D721Med (cell line): Measurements from ENCODE around the gene ANKRD13C.
"Not testable (repeated sequence)": the region's sequence is repeated elsewhere in the genome, so short reads cannot be mapped to it uniquely, and the experiment has no call there.

Experiments
- DNase-seq: peaks from one replicate; pipeline ENCODE4 v3.0.0; 2011; ENCODE audit warnings: low spot score; ENCODE audit not compliant: insufficient read length
- FAIRE-seq: peaks from 2 replicates; lab custom pipeline; 2011; peaks lifted over from hg19 to GRCh38; lab: Jason Lieb, UNC
- TF ChIP-seq, protein P1 (sequence below): IDR thresholded peaks from 2 replicates; pipeline ENCODE4 v1.5.1; 2012; ENCODE audit warnings: mild to moderate bottlenecking, control low read depth; ENCODE audit not compliant: insufficient read depth; ENCODE audit errors: missing control alignments

ANKRD13C gene

DNA sequence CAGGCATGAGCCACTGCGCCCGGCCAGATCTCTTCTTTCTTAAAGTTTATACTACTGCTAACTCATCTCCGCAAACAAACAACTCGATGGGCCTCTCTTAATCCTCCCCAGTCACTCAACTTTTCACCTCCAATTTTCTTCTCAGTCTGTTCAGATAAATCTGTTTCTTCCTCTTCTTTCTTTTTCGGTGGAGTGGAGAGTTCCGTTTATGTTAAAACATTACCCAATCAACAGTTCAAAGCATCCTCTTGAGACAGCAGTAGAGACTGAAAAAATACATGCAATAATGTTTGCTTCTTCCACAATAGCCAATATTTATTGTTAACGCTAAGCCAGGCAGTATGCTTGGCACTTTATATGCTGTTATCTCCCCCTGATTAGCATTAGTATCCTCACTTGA is 1.4 kb upstream of the ANKRD13C start:
- TF ChIP-seq, protein P1, sequence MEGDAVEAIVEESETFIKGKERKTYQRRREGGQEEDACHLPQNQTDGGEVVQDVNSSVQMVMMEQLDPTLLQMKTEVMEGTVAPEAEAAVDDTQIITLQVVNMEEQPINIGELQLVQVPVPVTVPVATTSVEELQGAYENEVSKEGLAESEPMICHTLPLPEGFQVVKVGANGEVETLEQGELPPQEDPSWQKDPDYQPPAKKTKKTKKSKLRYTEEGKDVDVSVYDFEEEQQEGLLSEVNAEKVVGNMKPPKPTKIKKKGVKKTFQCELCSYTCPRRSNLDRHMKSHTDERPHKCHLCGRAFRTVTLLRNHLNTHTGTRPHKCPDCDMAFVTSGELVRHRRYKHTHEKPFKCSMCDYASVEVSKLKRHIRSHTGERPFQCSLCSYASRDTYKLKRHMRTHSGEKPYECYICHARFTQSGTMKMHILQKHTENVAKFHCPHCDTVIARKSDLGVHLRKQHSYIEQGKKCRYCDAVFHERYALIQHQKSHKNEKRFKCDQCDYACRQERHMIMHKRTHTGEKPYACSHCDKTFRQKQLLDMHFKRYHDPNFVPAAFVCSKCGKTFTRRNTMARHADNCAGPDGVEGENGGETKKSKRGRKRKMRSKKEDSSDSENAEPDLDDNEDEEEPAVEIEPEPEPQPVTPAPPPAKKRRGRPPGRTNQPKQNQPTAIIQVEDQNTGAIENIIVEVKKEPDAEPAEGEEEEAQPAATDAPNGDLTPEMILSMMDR, result no peak
- DNase-seq (no peak), FAIRE-seq (no peak)

DNA sequence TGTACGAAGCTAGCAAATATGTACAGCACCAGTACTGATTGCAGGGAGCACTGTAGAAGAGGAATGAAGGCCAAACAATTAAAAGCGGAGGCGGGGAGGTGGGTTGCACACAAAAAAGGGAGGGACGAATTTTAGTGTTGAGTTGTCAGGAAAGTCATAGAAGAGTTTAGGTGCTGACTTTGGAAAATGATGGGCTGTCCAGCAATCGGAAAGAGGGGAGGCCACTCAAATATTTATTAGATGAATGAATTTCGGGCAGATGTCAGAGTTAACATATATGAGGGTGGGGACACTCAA is 537 bp upstream of the ANKRD13C start:
- DNase-seq (no peak), FAIRE-seq (no peak)
- TF ChIP-seq, protein P1, result no peak

DNA sequence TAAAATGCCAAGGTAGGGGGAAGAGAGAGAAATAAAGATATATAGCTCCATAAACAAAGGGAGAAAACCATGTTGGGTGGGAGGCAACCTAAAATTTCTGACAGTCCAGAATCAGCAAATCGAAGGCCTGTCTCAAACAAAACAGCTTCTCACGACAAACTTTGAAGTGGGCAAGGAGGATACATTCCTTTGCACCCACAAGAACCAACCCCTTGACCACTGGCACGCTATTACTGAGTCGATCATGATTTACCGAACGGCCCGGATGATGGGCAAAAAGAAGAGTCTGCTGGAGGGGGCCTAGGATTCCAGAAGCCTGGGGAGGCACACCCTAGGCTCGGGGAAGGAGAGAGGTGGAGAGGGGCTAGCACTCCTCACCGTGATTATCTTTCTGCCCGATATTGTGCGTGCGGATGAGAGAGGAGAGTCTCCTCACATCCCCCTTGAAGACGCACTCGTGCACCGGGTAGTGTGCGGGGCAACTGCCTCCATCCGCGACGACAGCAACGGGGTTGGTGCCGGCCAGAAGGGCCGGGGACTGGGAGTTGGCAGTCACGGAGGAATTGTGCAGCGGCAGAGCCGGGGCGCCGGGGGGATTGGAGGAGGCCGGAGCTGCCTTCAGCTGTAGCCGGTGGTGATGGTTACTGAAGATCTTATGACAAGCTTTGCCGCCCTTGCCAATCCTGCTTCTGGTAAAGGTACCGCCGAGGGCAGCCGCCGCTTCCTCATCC is 756 bp downstream of the ANKRD13C start:
- DNase-seq (no peak), FAIRE-seq (no peak)
- TF ChIP-seq, protein P1, result no peak

DNA sequence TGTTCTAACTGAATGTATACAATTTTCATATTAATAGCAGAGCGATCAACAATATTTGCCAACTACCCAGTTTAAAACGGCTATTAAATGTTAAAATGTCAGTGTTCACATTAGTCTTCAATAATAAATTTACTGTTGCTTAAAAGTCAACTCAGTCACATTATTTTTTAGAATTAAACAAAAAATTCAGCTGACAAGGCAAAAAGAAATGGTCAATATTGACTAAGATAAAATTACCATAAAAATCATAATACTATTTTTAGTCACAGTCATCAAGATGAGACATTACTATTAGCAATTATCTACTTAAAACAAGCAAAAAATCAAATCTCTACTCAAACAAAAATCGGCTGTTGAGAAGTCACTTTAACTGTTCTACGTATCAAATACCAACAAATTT is 1.5 kb downstream of the ANKRD13C start:
- TF ChIP-seq, protein P1, result no peak
- FAIRE-seq (no peak), DNase-seq (no peak)

DNA sequence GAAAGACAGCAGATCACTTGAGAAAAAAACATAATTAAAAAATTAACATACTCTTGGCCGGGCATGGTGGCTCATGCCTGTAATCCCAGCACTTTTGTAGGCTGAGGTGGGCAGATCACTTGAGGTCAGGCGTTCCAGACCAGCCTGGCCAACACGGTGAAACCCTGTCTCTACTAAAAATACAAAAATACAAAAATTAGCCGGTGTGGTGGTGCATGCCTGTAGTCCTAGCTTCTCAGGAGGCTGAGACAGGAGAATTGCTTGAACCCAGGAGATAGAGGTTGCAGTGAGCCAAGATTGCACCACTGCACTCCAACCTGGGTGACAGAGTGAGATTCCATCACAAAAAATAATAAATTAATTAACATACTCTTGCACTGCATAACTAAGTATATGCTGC is 4.7 kb downstream of the ANKRD13C start:
- FAIRE-seq, result not testable (repeated sequence)

DNA sequence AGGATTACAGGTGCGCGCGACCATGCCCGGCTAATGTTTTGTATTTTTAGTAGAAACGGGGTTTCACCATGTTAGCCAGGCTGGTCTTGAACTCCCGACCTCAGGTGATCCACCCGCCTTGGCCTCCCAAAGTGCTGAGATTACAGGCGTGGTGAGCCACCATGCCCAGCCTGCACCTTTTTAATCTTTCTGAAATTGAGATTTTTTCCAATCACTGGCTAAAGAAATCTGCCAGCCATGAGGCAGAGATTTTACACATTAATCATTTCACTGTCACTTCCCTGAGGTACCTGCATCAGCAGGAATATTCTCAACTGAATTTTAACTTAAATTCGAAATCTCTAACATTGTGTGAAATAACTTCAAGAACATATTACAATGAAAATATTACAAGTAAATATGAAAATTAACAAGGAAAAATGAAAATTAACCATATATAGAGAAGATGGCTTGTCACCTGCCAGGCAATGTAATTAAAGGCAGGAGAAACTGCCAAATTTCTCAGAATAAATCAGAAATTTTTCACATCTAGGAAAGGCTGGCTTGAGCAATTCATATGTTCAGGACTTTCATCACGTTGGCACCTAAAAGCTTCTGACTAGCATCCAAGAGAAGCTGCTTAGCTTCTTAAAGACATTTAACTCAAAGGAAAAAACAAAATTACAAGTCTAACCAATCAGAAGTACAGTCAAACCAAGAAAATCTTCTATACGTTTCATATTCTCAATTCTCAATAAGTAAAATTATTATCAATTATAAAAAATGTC is 5.9 kb downstream of the ANKRD13C start:
- DNase-seq, result no peak
- no peak for FAIRE-seq
- TF ChIP-seq, protein P1, result no peak

More for the DNA sequence above, 4.7 kb downstream of the ANKRD13C start:
- DNase-seq, result not testable (repeated sequence)

DNA sequence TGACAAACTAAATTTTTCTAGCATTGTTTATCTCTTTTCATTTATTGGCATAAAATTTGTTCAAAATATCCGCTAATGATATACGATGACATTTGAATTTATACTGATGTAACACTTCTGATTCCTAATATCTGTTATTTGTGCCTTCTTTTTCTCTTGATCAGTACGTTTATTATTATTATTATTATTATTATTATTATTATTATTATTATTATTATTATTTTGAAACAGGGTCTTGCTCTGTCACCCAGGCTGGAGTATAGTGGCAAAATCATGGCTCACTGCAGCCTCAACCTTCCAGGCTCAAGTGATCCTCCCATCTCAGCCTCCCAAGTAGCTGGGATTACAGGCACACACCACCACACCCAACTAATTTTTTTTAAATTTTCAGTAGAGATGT is 14.9 kb downstream of the ANKRD13C start:
- not testable (repeated sequence) for FAIRE-seq, DNase-seq

DNA sequence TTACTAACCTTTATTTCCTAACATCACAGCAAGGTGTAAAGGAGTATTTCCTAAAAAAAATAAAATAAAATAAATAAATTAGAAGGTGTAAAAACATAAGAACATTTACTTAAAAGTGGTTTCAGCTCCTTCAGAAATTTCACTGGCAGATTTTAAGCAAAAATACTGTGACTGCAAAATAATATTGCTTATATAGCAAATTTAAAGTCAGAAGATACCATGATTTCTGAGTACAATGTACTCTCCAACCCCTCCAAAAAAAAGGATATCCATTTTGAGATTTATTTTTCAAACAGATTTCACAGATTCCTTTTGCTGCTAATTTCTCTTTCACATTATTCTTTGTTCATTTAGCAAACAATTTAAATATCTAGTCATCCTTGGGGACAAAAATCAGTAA is 18.5 kb downstream of the ANKRD13C start:
- DNase-seq (no peak), FAIRE-seq (no peak)
- TF ChIP-seq, protein P1, result no peak
